Measurements from ENCODE around the gene MESD. TPM values are rescaled to one million over a fixed set of nuclear protein-coding genes. Genes with fewer than 3 reads are reported as not detected.

Gene MESD
- total and polyA plus RNA-seq, 5 experiments from 2014 or later = 21.3 to 30.7 (median 30.5) TPM

GRCh38 chr15:80984856-80985255, 4.8 kb downstream of the MESD start:
- Mint-ChIP-seq H3K27me3 (no peaks in the 10 kb centered on the region), H3K27ac (peak overlapping the region in 6 of 10 donors; percentile 48 to 86 (median 75)), H3K36me3 (peaks cover 0 to 59% (median 8%) of the 10 kb centered on the region in 3 donors), H3K4me3 (peak overlapping the region in 5 of 10 donors; percentile 0 to 54 (median 28)), H3K9me3 (no peaks in the 10 kb centered on the region), H3K4me1 (peaks cover 43 to 73% (median 70%) of the 10 kb centered on the region in 4 donors)
- no peak for ATAC-seq
- DNase-seq = no peak
- POLR2A ChIA-PET = no interaction called here

- peak overlapping the region in 4 of 10 donors; percentile 49 to 77 (median 59) for H3K27ac Mint-ChIP-seq
- H3K36me3 Mint-ChIP-seq = peaks cover 4 to 72% (median 14%) of the 10 kb centered on the region in 3 donors
- DNase-seq = no peak
- ATAC-seq = no peak
- no peak overlapping the region for H3K4me3 Mint-ChIP-seq
- POLR2A ChIA-PET = no interaction called here
- H3K27me3 Mint-ChIP-seq = no peaks in the 10 kb centered on the region
- H3K4me1 Mint-ChIP-seq = peaks cover 30 to 59% (median 55%) of the 10 kb centered on the region in 4 donors
- H3K9me3 Mint-ChIP-seq = no peaks in the 10 kb centered on the region
Measured at GRCh38 chr15:80982839-80983238, 6.8 kb downstream of the MESD start.

DNA sequence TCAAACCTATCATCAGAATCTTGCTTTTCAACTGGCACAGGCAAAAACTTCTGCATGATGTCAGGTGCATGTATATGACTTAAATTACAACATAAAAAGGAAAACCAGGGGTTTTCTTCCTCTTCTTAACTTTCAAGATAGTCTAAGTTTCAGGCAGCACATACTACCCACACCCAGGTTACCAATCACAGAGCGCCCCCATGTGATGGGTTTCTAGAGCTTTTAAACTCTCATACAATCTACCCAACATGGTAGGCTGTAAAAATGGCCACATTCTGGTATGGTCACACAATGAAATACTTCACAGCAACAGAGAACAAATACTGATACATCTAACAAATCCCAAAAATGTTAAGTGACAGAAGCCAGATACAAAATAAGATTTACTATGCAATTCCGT, 7.4 kb downstream of the MESD start:
- POLR2A ChIA-PET = no interaction called here
- H3K27me3 Mint-ChIP-seq = no peaks in the 10 kb centered on the region
- H3K27ac Mint-ChIP-seq = peak overlapping the region; percentile 13 to 77 (median 57)
- DNase-seq = no peak
- H3K9me3 Mint-ChIP-seq = no peaks in the 10 kb centered on the region
- H3K4me1 Mint-ChIP-seq = peaks cover 34 to 59% (median 57%) of the 10 kb centered on the region in 4 donors
- ATAC-seq = no peak
- no peak overlapping the region for H3K4me3 Mint-ChIP-seq
- peaks cover 4 to 78% (median 14%) of the 10 kb centered on the region in 3 donors for H3K36me3 Mint-ChIP-seq

DNA sequence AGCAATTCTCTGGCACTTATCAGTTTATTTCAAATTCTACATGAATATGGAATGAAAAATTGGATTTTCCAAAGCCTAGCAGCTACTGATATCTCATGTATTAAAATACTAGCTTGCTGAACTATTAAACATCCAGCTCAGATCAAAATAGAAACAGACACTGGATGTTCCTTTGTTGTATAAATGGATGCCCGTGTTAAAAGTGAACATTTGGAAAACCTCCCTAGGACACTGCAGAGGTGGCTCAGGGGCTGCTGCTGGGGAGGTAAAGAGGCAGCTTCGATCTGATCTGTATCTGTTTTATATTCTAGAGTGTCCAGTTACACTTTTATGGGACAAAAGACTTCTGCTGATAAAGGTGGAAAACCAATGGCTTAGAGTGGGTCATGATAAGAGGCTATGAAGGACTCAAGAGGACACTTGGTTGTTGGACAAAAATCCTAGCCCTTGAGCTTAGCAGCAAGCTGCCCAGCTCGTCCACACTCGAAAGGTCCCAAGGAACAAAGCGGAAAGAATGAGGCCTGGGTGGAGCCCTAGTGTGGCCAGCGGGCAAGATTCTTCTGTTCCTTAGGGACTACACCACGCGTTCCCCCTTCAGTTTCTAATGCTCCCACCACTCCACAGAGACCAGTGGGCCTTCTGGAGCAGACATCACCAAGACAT, 9.9 kb downstream of the MESD start:
- no peak overlapping the region for H3K4me3 Mint-ChIP-seq
- peaks cover 27 to 58% (median 53%) of the 10 kb centered on the region in 4 donors for H3K4me1 Mint-ChIP-seq
- no peaks in the 10 kb centered on the region for H3K9me3 Mint-ChIP-seq
- no peaks in the 10 kb centered on the region for H3K27me3 Mint-ChIP-seq
- POLR2A ChIA-PET = interaction anchor here (1.1 kb wide), 1 partner anchor 24 kb away, joined by 5 read pairs; no protein-coding TSS in a partner anchor
- no peak for DNase-seq
- H3K36me3 Mint-ChIP-seq = peaks cover 4 to 71% (median 14%) of the 10 kb centered on the region in 3 donors
- peak overlapping the region in 3 of 10 donors; percentile 46 to 60 (median 48) for H3K27ac Mint-ChIP-seq
- ATAC-seq = no peak

GRCh38 chr15:80978685-80979329, 10.8 kb downstream of the MESD start:
- POLR2A ChIA-PET = interaction anchor here (1.1 kb wide), 1 partner anchor 25 kb away, joined by 5 read pairs; no protein-coding TSS in a partner anchor
- ATAC-seq (no peak), DNase-seq (no peak)
- H3K9me3 Mint-ChIP-seq = no peaks in the 10 kb centered on the region
- H3K4me1 Mint-ChIP-seq = peaks cover 24 to 54% (median 49%) of the 10 kb centered on the region in 4 donors
- no peaks in the 10 kb centered on the region for H3K27me3 Mint-ChIP-seq
- peaks cover 4 to 67% (median 14%) of the 10 kb centered on the region in 3 donors for H3K36me3 Mint-ChIP-seq
- H3K27ac Mint-ChIP-seq = peak overlapping the region in 8 of 10 donors; percentile 3 to 91 (median 45)
- H3K4me3 Mint-ChIP-seq = no peak overlapping the region

GRCh38 chr15:80977627-80978036, 12.0 kb downstream of the MESD start:
- Mint-ChIP-seq H3K9me3 (no peaks in the 10 kb centered on the region), H3K27me3 (no peaks in the 10 kb centered on the region), H3K36me3 (peaks cover 4 to 65% (median 14%) of the 10 kb centered on the region in 3 donors), H3K27ac (peak overlapping the region in 8 of 10 donors; percentile 29 to 79 (median 63)), H3K4me3 (no peak overlapping the region), H3K4me1 (peaks cover 24 to 48% (median 42%) of the 10 kb centered on the region in 4 donors)
- DNase-seq = peak in 3 of 10 donors; percentile 6 to 32 (median 31)
- ATAC-seq = peak; percentile 48 to 49
- POLR2A ChIA-PET = no interaction called here

GRCh38 chr15:80976851-80977250, 12.8 kb downstream of the MESD start:
- Mint-ChIP-seq H3K4me1 (peaks cover 18 to 40% (median 34%) of the 10 kb centered on the region in 4 donors), H3K27me3 (no peaks in the 10 kb centered on the region), H3K9me3 (no peaks in the 10 kb centered on the region), H3K36me3 (peaks cover 4 to 66% (median 8%) of the 10 kb centered on the region in 3 donors), H3K4me3 (no peak overlapping the region), H3K27ac (peak overlapping the region in 9 of 10 donors; percentile 32 to 82 (median 60))
- ATAC-seq (no peak), DNase-seq (no peak)
- POLR2A ChIA-PET = no interaction called here

GRCh38 chr15:80974914-80975313, 14.7 kb downstream of the MESD start:
- H3K36me3 Mint-ChIP-seq = peaks cover 4 to 61% (median 6%) of the 10 kb centered on the region in 3 donors
- H3K27ac Mint-ChIP-seq = peak overlapping the region in 6 of 10 donors; percentile 8 to 69 (median 41)

DNA sequence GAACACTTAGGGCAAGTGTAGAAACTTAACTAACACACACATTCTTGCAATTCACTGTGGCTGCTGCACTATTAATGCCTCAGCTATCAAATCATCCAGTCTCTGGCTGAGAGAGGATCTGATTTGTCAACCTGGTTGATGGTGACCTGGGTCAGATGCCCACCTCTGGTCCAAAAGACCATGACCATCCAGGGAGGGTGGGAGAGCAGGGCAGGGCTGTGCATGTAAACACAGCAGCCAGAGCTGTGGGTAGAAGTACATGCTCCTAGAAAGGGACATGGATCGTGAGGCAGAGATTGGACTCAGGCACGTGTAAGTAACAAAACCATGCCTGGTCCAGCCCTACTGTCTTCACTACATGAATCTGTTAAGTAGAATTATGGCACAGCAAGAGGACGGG, 17.3 kb downstream of the MESD start:
- Mint-ChIP-seq H3K4me3 (no peak overlapping the region), H3K9me3 (no peaks in the 10 kb centered on the region), H3K27me3 (no peaks in the 10 kb centered on the region), H3K36me3 (peaks cover 0 to 53% (median 0%) of the 10 kb centered on the region in 3 donors), H3K27ac (peak overlapping the region in 2 of 10 donors; percentile 53 to 66), H3K4me1 (peaks cover 13 to 37% (median 33%) of the 10 kb centered on the region in 4 donors)
- DNase-seq (no peak), ATAC-seq (no peak)
- POLR2A ChIA-PET = no interaction called here

More at GRCh38 chr15:80974914-80975313, 14.7 kb downstream of the MESD start:
- Mint-ChIP-seq H3K9me3 (no peaks in the 10 kb centered on the region), H3K4me3 (no peak overlapping the region), H3K27me3 (no peaks in the 10 kb centered on the region), H3K4me1 (peaks cover 20 to 45% (median 40%) of the 10 kb centered on the region in 4 donors)
- DNase-seq = no peak
- no peak for ATAC-seq
- POLR2A ChIA-PET = no interaction called here

DNA sequence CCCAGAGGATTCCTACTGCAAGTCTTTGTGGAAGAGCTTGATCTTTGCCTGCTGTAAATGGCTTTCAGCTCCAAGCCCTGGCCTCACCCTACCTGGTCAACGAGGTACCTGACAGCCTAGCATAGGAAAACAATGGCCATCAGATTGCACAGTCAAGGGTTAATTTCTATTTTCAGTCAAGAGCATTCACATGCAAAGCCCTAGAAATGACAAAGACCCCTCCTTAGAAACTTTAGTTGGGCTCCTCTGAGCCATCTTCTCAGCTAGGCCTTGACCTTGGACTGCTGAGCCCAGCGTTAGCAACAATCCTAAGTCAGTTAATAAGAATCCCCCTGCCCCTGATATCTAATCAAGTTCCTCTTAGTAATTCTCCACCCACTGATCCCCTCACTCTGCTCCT, 18.5 kb downstream of the MESD start:
- Mint-ChIP-seq H3K9me3 (no peaks in the 10 kb centered on the region), H3K4me3 (no peak overlapping the region), H3K27me3 (no peaks in the 10 kb centered on the region), H3K36me3 (peaks cover 0 to 50% (median 0%) of the 10 kb centered on the region in 3 donors), H3K27ac (peak overlapping the region in 2 of 10 donors; percentile 53 to 66), H3K4me1 (peaks cover 11 to 29% (median 22%) of the 10 kb centered on the region in 4 donors)
- POLR2A ChIA-PET = no interaction called here
- ATAC-seq (no peak), DNase-seq (no peak)

GRCh38 chr15:80970658-80971057, 19.0 kb downstream of the MESD start:
- Mint-ChIP-seq H3K4me3 (no peak overlapping the region), H3K27ac (peak overlapping the region in 3 of 10 donors; percentile 49 to 72 (median 53)), H3K27me3 (no peaks in the 10 kb centered on the region), H3K36me3 (peaks cover 0 to 51% (median under 1%) of the 10 kb centered on the region in 3 donors), H3K9me3 (no peaks in the 10 kb centered on the region), H3K4me1 (peaks cover 10 to 27% (median 21%) of the 10 kb centered on the region in 4 donors)
- ATAC-seq = no peak
- DNase-seq = no peak
- POLR2A ChIA-PET = no interaction called here

- ATAC-seq (peak in 1 of 2 donors; percentile 68), DNase-seq (peak; percentile 18 to 73 (median 53))
- Mint-ChIP-seq H3K27ac (peak overlapping the region in 4 of 10 donors; percentile 25 to 72 (median 50)), H3K9me3 (no peaks in the 10 kb centered on the region), H3K4me1 (peaks cover 8 to 22% (median 16%) of the 10 kb centered on the region in 4 donors), H3K27me3 (no peaks in the 10 kb centered on the region), H3K36me3 (peaks cover 0 to 53% (median 5%) of the 10 kb centered on the region in 3 donors), H3K4me3 (no peak overlapping the region)
- POLR2A ChIA-PET = no interaction called here
Measured at GRCh38 chr15:80970018-80970657, 19.5 kb downstream of the MESD start.

Data from naive thymus-derived CD8-positive, alpha-beta T cell (primary cell).